Smooth muscle cell (in vitro differentiated cells): Measurements from ENCODE around the gene MORN2. TPM values are rescaled to one million over a fixed set of nuclear protein-coding genes. Genes with fewer than 3 reads are reported as not detected.

Source experiments
- DNase-seq: peaks from one replicate; lab custom pipeline; 2025; ENCODE audit not compliant: unreplicated experiment; lab: John Stamatoyannopoulos, UW
- H2AFZ ChIP-seq: fragments of 200-600 bp; sonication (generic); 2 replicates; pipeline ENCODE4 v1.6.0; 2016; ENCODE audit warnings: antibody characterized with exemption, low read depth, mild to moderate bottlenecking
- H3F3A ChIP-seq: fragments of 200-600 bp; sonication (generic); 2 replicates; pipeline ENCODE4 v1.6.0; 2017; ENCODE audit warnings: antibody characterized with exemption, low read depth
- H3K27ac ChIP-seq: fragments of 200-600 bp; sonication (generic); 2 replicates; pipeline ENCODE4 v1.5.1; 2016; ENCODE audit warnings: low read depth, mild to moderate bottlenecking
- H3K27me3 ChIP-seq: fragments of 200-600 bp; sonication (generic); 2 replicates; pipeline ENCODE4 v1.6.1; 2016; ENCODE audit warnings: low read depth, mild to moderate bottlenecking
- H3K36me3 ChIP-seq: fragments of 200-600 bp; sonication (generic); 2 replicates; pipeline ENCODE4 v1.5.1; 2016; ENCODE audit warnings: low read depth
- H3K4me1 ChIP-seq: fragments of 200-600 bp; sonication (generic); 2 replicates; pipeline ENCODE4 v1.5.1; 2016; ENCODE audit warnings: low read depth
- H3K4me2 ChIP-seq: fragments of 200-600 bp; sonication (generic); 2 replicates; pipeline ENCODE4 v1.6.0; 2016; ENCODE audit warnings: mild to moderate bottlenecking
- H3K4me3 ChIP-seq: fragments of 200-600 bp; sonication (generic); 2 replicates; pipeline ENCODE4 v1.5.1; 2016; ENCODE audit warnings: mild to moderate bottlenecking
- H3K79me2 ChIP-seq: fragments of 200-600 bp; sonication (generic); 2 replicates; pipeline ENCODE4 v1.6.0; 2016; ENCODE audit warnings: low read depth, mild to moderate bottlenecking
- H3K9ac ChIP-seq: fragments of 200-600 bp; sonication (generic); 2 replicates; pipeline ENCODE4 v1.6.0; 2016; ENCODE audit warnings: low read depth
- H3K9me3 ChIP-seq: fragments of 200-600 bp; sonication (generic); replicated peaks from 2 replicates; pipeline ENCODE4 v1.5.1; 2016; ENCODE audit warnings: low read depth
- H4K20me1 ChIP-seq: fragments of 200-600 bp; sonication (generic); 2 replicates; pipeline ENCODE4 v1.6.0; 2016; ENCODE audit warnings: low read depth
- CTCF ChIP-seq: fragments of 200-600 bp; sonication (generic); IDR thresholded peaks from 2 replicates; pipeline ENCODE4 v1.5.1; 2017; ENCODE audit warnings: borderline replicate concordance, mild to moderate bottlenecking, antibody characterized with exemption; ENCODE audit not compliant: insufficient read depth, poor library complexity, severe bottlenecking
- WGBS: methylation state at CpG from one replicate; pipeline ENCODE4 v1.1.7; 2016; ENCODE audit warnings: low lambda C conversion rate; 5-methylcytosine and 5-hydroxymethylcytosine counted together
- polyA plus RNA-seq: library from polyadenylated mRNA; unstranded; fragments of >200 nt; fragmentation: Nextera tagmentation; extraction: Ambion mirVana; gene quantifications from 2 replicates; pipeline ENCODE4 v1.2.1, GENCODE V29; 2016
- small RNA-seq: library from RNA; depleted of rRNA; stranded (forward); fragments of <200 nt; gene quantifications from one replicate; pipeline ENCODE3, GENCODE V24; 2014
- total RNA-seq: library from RNA; depleted of rRNA; stranded (reverse); fragments of >200 nt; gene quantifications from 2 replicates; pipeline ENCODE4 v1.2.3, GENCODE V29; 2014

Gene MORN2
- total and polyA plus RNA-seq, 2 experiments from 2014 or later = 30.5 to 53.7 TPM

- WGBS = 93% methylated on average over 2 of the region's 2 CpGs
- Histone ChIP-seq H4K20me1 (no peaks in the 10 kb centered on the region), H3K27me3 (no peaks in the 10 kb centered on the region), H3K4me2 (no peak overlapping the region), H3K27ac (no peak overlapping the region), H3K4me1 (no peaks in the 10 kb centered on the region), H3K9ac (no peak overlapping the region), H3K9me3 (no peaks in the 10 kb centered on the region), H2AFZ (no peak overlapping the region), H3F3A (no peaks in the 10 kb centered on the region), H3K79me2 (no peaks in the 10 kb centered on the region), H3K36me3 (no peaks in the 10 kb centered on the region), H3K4me3 (no peak overlapping the region)
- DNase-seq = no peak
- no peak for TF ChIP-seq CTCF
These were observed 47.1 kb downstream of the MORN2 start for GRCh38 chr2:38922902-38923301.

- Histone ChIP-seq H3K9ac (no peak overlapping the region), H3K4me3 (no peak overlapping the region), H2AFZ (no peak overlapping the region), H3K4me1 (no peaks in the 10 kb centered on the region), H3F3A (no peaks in the 10 kb centered on the region), H3K4me2 (no peak overlapping the region), H3K9me3 (no peaks in the 10 kb centered on the region), H3K36me3 (no peaks in the 10 kb centered on the region), H4K20me1 (no peaks in the 10 kb centered on the region), H3K27ac (no peak overlapping the region), H3K79me2 (no peaks in the 10 kb centered on the region), H3K27me3 (no peaks in the 10 kb centered on the region)
- no peak for TF ChIP-seq CTCF
- WGBS = 59% methylated on average over 9 of the region's 9 CpGs
- DNase-seq = no peak
These were observed 50.2 kb downstream of the MORN2 start for GRCh38 chr2:38925982-38926381.

GRCh38 chr2:38930600-38930999, 54.8 kb downstream of the MORN2 start:
- H3K4me1 ChIP-seq = no peaks in the 10 kb centered on the region
- no peaks in the 10 kb centered on the region for H4K20me1 ChIP-seq
- TF ChIP-seq CTCF = no peak
- DNase-seq = no peak
- H2AFZ ChIP-seq = no peak overlapping the region
- H3K4me2 ChIP-seq = no peak overlapping the region
- H3F3A ChIP-seq = peaks cover 15% of the 10 kb centered on the region
- no peaks in the 10 kb centered on the region for H3K79me2 ChIP-seq
- H3K9ac ChIP-seq = no peak overlapping the region
- no peaks in the 10 kb centered on the region for H3K9me3 ChIP-seq
- 91% methylated on average over 2 of the region's 2 CpGs for WGBS
- no peak overlapping the region for H3K4me3 ChIP-seq
- H3K27ac ChIP-seq = no peak overlapping the region
- H3K36me3 ChIP-seq = no peaks in the 10 kb centered on the region
- H3K27me3 ChIP-seq = no peaks in the 10 kb centered on the region

Small RNAs within 50 kb of the gene (small RNA-seq; reads per million reads assigned to genes)
- gene RNU6-851P = not detected

Other genes with a start within 250 kb of the MORN2 start
- gene GALM, start 209.9 kb upstream of the MORN2 start, total RNA-seq = 11.0 and 13.1 TPM in 2 replicates
- gene GALM, start 209.9 kb upstream of the MORN2 start, polyA plus RNA-seq = 8.5 and 18.9 TPM in 2 replicates
- gene SRSF7, start 124.6 kb upstream of the MORN2 start, total RNA-seq = 92.5 and 122 TPM in 2 replicates
- gene SRSF7, start 124.6 kb upstream of the MORN2 start, polyA plus RNA-seq = 102 and 107 TPM in 2 replicates
- gene GEMIN6, start 97.8 kb upstream of the MORN2 start, total RNA-seq = 2.7 and 4.9 TPM in 2 replicates
- 9.0 and 10.2 TPM in 2 replicates for gene GEMIN6, start 97.8 kb upstream of the MORN2 start, polyA plus RNA-seq
- 16.8 and 22.2 TPM in 2 replicates for gene DHX57, start within 50 bp of the MORN2 start, total RNA-seq
- 8.4 and 10.8 TPM in 2 replicates for gene DHX57, start within 50 bp of the MORN2 start, polyA plus RNA-seq
- gene ARHGEF33, start 13.9 kb downstream of the MORN2 start, total RNA-seq = 0.40 and 2.3 TPM in 2 replicates
- 1.4 TPM in 1 of 2 replicates, not detected in the other for gene ARHGEF33, start 13.9 kb downstream of the MORN2 start, polyA plus RNA-seq
- 34.0 and 38.5 TPM in 2 replicates for gene SOS1, start 245.1 kb downstream of the MORN2 start, total RNA-seq
- 8.4 and 10.1 TPM in 2 replicates for gene SOS1, start 245.1 kb downstream of the MORN2 start, polyA plus RNA-seq